ENCODE measurements around the gene TFAP2A.

Gene TFAP2A

DNA sequence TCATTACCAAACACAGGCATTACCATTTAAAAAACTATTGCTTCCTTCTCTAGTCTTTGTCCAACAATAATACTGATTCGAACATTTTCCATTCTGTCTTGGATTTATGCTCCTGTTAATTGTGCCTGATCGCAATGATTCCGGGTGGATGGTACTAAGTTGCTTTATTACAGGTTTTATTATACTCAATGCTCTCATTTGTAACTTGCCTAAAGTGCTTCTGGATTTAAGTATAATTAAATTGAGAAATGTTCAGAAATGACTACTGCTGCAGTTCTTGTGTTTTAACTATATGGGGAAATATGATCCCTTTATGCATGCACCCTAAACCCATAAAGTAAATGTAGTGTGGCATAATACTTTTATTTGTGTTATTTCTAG lies 7.2 kb downstream of the TFAP2A start:
- TF ChIP-seq, protein P1, sequence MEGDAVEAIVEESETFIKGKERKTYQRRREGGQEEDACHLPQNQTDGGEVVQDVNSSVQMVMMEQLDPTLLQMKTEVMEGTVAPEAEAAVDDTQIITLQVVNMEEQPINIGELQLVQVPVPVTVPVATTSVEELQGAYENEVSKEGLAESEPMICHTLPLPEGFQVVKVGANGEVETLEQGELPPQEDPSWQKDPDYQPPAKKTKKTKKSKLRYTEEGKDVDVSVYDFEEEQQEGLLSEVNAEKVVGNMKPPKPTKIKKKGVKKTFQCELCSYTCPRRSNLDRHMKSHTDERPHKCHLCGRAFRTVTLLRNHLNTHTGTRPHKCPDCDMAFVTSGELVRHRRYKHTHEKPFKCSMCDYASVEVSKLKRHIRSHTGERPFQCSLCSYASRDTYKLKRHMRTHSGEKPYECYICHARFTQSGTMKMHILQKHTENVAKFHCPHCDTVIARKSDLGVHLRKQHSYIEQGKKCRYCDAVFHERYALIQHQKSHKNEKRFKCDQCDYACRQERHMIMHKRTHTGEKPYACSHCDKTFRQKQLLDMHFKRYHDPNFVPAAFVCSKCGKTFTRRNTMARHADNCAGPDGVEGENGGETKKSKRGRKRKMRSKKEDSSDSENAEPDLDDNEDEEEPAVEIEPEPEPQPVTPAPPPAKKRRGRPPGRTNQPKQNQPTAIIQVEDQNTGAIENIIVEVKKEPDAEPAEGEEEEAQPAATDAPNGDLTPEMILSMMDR (IDR thresholded peaks at IDR 0.05; ENCODE audit: low read depth, low read length, missing control alignments) = no peak
- no peak overlapping the region for H3K4me3 ChIP-seq (ENCODE audit: low read depth, low read length)
- no peak for DNase-seq (ENCODE audit: low read depth)

DNA sequence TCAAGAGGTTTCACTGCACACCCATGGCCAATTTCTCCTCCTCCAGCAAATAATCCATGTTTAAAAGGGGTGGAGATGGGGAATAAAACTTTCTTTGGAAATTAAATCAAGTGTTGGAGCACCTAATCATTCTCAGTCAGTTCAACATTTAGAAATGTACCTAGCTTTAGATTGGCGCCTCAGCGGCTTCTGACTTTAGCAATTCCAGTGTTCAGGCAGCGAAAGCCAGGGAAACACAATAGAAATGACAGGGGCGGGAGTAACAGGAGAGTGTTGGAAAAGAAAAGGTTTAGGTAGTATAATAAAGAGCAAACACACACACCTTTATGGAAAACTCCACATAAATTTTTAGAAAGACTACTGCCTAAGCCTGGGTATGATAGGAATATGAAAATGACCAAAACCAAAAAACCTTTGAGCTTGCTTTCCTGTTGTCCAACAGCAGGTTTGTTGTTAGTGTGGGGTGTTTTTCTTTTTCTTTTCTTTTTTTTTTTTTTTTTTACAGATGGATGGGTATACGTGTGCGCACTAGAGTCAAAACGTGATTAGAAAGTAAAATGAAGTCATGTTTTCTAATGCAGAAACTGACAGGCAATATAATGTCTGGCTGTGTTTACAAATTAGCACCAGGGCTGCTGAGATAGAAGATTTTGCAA lies 7.7 kb downstream of the TFAP2A start:
- H3K4me3 ChIP-seq (ENCODE audit: low read depth, low read length) = no peak overlapping the region
- TF ChIP-seq, protein P1 (IDR thresholded peaks at IDR 0.05; ENCODE audit: low read depth, low read length, missing control alignments) = no peak
- no peak for DNase-seq (ENCODE audit: low read depth)

DNA sequence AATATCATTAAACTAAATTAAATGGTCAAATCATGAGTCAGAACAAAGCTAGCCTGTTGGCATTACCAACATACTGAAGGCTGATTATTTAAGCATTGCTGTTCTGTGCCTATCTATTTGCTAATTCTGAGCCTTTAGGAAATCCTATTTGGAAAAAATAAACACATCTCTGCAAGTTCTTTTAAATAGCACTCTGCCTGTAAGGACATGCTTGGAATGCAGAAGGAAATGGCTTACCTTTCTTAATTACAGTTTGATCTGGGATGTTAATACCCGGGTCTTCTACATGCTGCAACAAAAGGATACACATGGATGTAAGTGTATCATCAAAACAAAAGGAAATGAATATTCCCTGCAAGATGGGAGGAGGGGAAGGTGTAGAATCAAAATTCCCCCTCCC lies 8.3 kb downstream of the TFAP2A start:
- no peak overlapping the region for H3K4me3 ChIP-seq (ENCODE audit: low read depth, low read length)
- TF ChIP-seq, protein P1 (IDR thresholded peaks at IDR 0.05; ENCODE audit: low read depth, low read length, missing control alignments) = no peak
- no peak for DNase-seq (ENCODE audit: low read depth)

DNA sequence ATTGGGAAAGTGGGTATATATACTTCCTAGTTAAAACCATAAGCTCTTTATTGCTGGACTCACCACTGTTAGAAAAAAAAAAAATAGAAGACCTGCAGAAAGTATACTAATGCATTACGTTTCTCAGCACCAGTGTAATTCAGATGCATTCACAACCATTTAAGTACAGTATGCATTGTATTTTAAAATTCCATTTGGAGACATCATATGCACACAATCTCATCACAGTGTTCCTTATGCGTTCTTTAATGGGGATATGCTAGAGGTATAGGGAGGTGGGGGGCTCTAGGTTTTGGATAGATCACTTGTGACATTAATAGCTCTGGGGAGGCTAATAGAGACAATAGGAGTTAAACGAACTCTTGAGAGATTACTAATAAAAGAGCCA lies 9.4 kb downstream of the TFAP2A start:
- DNase-seq (ENCODE audit: low read depth) = no peak
- TF ChIP-seq, protein P1 (IDR thresholded peaks at IDR 0.05; ENCODE audit: low read depth, low read length, missing control alignments) = no peak
- H3K4me3 ChIP-seq (ENCODE audit: low read depth, low read length) = peak overlapping the region; percentile 72; the same call in 1 of the 2 replicates

DNA sequence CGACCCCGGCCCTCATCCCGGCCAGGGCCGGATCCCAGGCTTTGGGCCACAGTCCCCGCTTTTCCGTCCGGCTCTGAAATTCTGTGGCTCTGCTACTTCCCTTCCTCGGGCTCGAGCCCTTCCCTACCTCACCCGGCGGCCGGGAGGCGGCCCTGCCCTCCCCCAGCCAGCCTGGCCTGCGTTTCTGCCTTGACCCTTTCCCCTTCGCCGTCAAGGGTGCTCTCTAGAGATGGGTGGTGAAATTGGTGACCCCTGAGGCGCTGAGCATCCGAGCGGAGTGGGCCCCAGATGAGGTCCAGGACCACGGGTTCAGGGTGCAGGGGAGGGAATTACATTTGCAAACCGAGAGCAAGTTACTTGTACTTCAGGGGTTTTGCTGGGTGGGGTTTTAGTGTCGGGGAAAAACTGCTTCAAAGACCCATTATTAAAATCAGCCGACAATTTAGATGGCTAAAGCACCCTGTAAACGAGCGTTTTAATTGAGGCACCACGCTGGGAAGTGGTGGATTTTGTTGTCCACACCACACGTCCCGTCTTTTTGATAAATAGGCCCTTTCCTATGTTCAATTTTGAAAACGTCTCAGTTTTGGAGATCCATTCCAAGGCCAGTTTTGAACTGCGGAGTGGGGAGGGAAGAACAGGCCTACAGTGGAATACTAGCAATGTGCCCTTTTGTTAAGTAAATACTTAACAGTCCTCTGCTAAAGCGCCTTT lies 9.9 kb downstream of the TFAP2A start:
- peak overlapping the region; percentile 72 for H3K4me3 ChIP-seq (ENCODE audit: low read depth, low read length)
- no peak for DNase-seq (ENCODE audit: low read depth)
- TF ChIP-seq, protein P1 (IDR thresholded peaks at IDR 0.05; ENCODE audit: low read depth, low read length, missing control alignments) = no peak

DNA sequence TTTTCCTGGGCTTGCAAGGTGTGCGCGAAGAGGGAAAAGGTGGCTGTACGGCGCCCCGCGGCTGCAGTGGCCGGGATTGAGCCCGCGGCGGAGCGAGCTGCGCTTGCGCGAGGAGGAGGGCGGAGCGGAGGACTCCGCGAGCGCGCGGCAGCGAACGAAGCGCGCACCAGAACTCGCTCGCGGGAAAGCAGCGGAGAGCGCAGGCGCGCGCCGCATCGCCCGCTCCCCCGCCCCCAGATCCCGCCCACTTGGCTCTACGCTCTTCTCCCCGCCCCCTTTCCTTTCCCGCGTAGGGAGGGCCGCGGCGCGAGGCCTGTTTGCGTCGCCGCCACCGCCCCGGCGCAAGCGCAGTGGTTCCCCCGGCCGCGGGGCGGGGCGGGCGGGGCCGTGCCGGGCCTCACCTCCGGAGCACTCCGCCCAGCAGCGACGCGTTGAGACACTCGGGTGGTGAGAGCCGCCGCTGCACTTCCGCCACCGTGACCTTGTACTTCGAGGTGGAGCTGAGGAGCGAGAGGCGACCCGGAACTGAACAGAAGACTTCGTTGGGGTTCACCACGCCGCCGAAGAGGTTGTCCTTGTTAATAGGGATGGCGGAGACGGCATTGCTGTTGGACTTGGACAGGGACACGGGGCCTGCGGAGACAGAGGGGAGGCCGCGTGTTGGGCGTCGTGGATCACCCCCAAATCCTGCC lies 10.6 kb downstream of the TFAP2A start:
- peak overlapping the region; percentile 79 for H3K4me3 ChIP-seq (ENCODE audit: low read depth, low read length)
- DNase-seq (ENCODE audit: low read depth) = peak; percentile 96
- TF ChIP-seq, protein P1 (IDR thresholded peaks at IDR 0.05; ENCODE audit: low read depth, low read length, missing control alignments) = peak; percentile 30

Measured in GM12864 (cell line).